SK-N-SH (cell line): Measurements from ENCODE around the gene CYLD. TPM values are rescaled to one million over a fixed set of nuclear protein-coding genes. Genes with fewer than 3 reads are reported as not detected.

Source experiments
- CTCF ChIA-PET: fragments of 300-600, 350-600 bp; formaldehyde crosslinking; extraction: SDS; loops from one replicate; lab custom pipeline; 2021; lab: Yijun Ruan, JAX
- POLR2A ChIA-PET: fragments of 350-600 bp; sonication (Branson Sonifier 250); formaldehyde crosslinking; extraction: SDS; loops from one replicate; lab custom pipeline; 2020; ENCODE audit warnings: antibody characterized with exemption, inconsistent platforms; lab: Yijun Ruan, JAX
- DNase-seq: peaks from one replicate; pipeline ENCODE4 v3.0.0; 2012
- H2AFZ ChIP-seq: fragments of 200-600 bp; sonication (generic); 2 replicates; pipeline ENCODE4 v1.8.1; 2016; ENCODE audit warnings: antibody characterized with exemption, mild to moderate bottlenecking, low read depth
- H3F3A ChIP-seq: fragments of 200-600 bp; sonication (generic); replicated peaks from 2 replicates; pipeline ENCODE3; 2016; ENCODE audit warnings: antibody characterized with exemption, mild to moderate bottlenecking; ENCODE audit not compliant: insufficient read depth
- H3K27ac ChIP-seq, 2 experiments: fragments of 200-500 bp in 1 of 2; fragments of 200-600 bp in 1 of 2; sonication (Bioruptor generic) in 1 of 2; sonication (generic), shearing (Covaris generic) in 1 of 2; 2 replicates each; pipeline versions ENCODE4 v1.5.1 to v1.6.1; 2014 to 2016; ENCODE audit warnings: low read depth in 2 of 2, inconsistent platforms in 1 of 2, low read length in 1 of 2, mild to moderate bottlenecking in 1 of 2, mixed read lengths in 1 of 2
- H3K27me3 ChIP-seq: fragments of 200-600 bp; sonication (generic), shearing (Covaris generic); 2 replicates; pipeline ENCODE4 v1.6.1; 2016; ENCODE audit warnings: mixed run types; ENCODE audit not compliant: insufficient read depth
- H3K36me3 ChIP-seq, 2 experiments: fragments of 200-500 bp in 1 of 2; fragments of 200-600 bp in 1 of 2; sonication (Bioruptor generic) in 1 of 2; sonication (generic) in 1 of 2; replicated peaks in 1 of 2; 2 replicates each; pipeline versions ENCODE3 to v1.5.1; 2014 to 2016; ENCODE audit warnings: low read length in 1 of 2, mild to moderate bottlenecking in 1 of 2; ENCODE audit not compliant: insufficient read depth in 2 of 2, control insufficient read depth in 1 of 2
- H3K4me1 ChIP-seq, 2 experiments: fragments of 200-500 bp in 1 of 2; fragments of 200-600 bp in 1 of 2; sonication (Bioruptor generic) in 1 of 2; sonication (generic), shearing (Covaris generic) in 1 of 2; 2 replicates each; pipeline versions ENCODE4 v1.5.1 to v1.6.1; 2014 to 2016; ENCODE audit warnings: low read depth in 1 of 2, low read length in 1 of 2, mixed run types in 1 of 2; ENCODE audit not compliant: insufficient read depth in 2 of 2, control insufficient read depth in 1 of 2
- H3K4me2 ChIP-seq: fragments of 200-600 bp; sonication (generic), shearing (Covaris generic); 2 replicates; pipeline ENCODE4 v1.6.1; 2017; ENCODE audit warnings: mixed run types
- H3K4me3 ChIP-seq, 2 experiments: fragments of 200-500 bp in 1 of 2; fragments of 200-600 bp in 1 of 2; sonication (Bioruptor generic) in 1 of 2; sonication (generic), shearing (Covaris generic) in 1 of 2; 2 replicates each; pipeline versions ENCODE4 v1.5.1 to v1.8.1; 2014 to 2016; ENCODE audit warnings: low read depth in 2 of 2, inconsistent platforms in 1 of 2, low read length in 1 of 2, mild to moderate bottlenecking in 1 of 2, mixed read lengths in 1 of 2, moderate library complexity in 1 of 2
- H3K79me2 ChIP-seq: fragments of 200-600 bp; sonication (generic); 2 replicates; pipeline ENCODE4 v1.8.1; 2017; ENCODE audit warnings: mild to moderate bottlenecking; ENCODE audit not compliant: insufficient read depth
- H3K9ac ChIP-seq: fragments of 200-600 bp; sonication (generic); 2 replicates; pipeline ENCODE4 v1.6.1; 2017; ENCODE audit warnings: mixed run types
- H3K9me2 ChIP-seq: fragments of 200-600 bp; sonication (generic); 2 replicates; pipeline ENCODE4 v1.6.1; 2017; ENCODE audit warnings: mixed run types
- H3K9me3 ChIP-seq: fragments of 200-600 bp; sonication (generic); 2 replicates; pipeline ENCODE4 v1.6.1; 2017; ENCODE audit warnings: mixed run types, mild to moderate bottlenecking, moderate library complexity
- H4K20me1 ChIP-seq: fragments of 200-600 bp; sonication (generic); 2 replicates; pipeline ENCODE4 v1.6.1; 2017; ENCODE audit warnings: mild to moderate bottlenecking, mixed run types; ENCODE audit not compliant: insufficient read depth
- CHD2 ChIP-seq: fragments of 150-350 bp; IDR thresholded peaks from 2 replicates; pipeline ENCODE4 v1.6.1; 2018; ENCODE audit warnings: low read length; ENCODE audit not compliant: partially characterized antibody
- ELF1 ChIP-seq: IDR thresholded peaks from 2 replicates; pipeline ENCODE4 v1.4.0; 2012
- EP300 ChIP-seq, 2 experiments: IDR thresholded peaks; 2 replicates each; pipeline versions ENCODE4 v1.4.0 to v1.6.1; 2012; ENCODE audit warnings: borderline replicate concordance in 1 of 2, low read depth in 1 of 2, low read length in 1 of 2
- EZH2phosphoT487 ChIP-seq: fragments of 200-600 bp; sonication (generic); IDR thresholded peaks from 2 replicates; pipeline ENCODE4 v1.6.1; 2017; ENCODE audit warnings: low read depth, mixed run types, mild to moderate bottlenecking, antibody characterized with exemption, moderate library complexity, borderline replicate concordance
- FOSL2 ChIP-seq: IDR thresholded peaks from 2 replicates; pipeline ENCODE4 v1.4.0; 2012; ENCODE audit warnings: low read depth, mild to moderate bottlenecking, moderate library complexity, borderline replicate concordance
- FOXJ3 ChIP-seq: sonication (generic); formaldehyde crosslinking; IDR thresholded peaks from 2 replicates; pipeline ENCODE4 v1.5.1; 2020; ENCODE audit warnings: mild to moderate bottlenecking, missing genetic modification reagents
- GATA2 ChIP-seq: sonication (generic); formaldehyde crosslinking; IDR thresholded peaks from 2 replicates; pipeline ENCODE4 v1.5.0; 2020; ENCODE audit warnings: mild to moderate bottlenecking, missing genetic modification reagents
- JUND ChIP-seq: IDR thresholded peaks from 2 replicates; pipeline ENCODE4 v1.4.0; 2012
- NFIC ChIP-seq: IDR thresholded peaks from 2 replicates; pipeline ENCODE4 v1.4.0; 2012; ENCODE audit warnings: borderline replicate concordance
- RAD21 ChIP-seq: IDR thresholded peaks from 2 replicates; pipeline ENCODE4 v1.6.1; 2012; ENCODE audit warnings: mild to moderate bottlenecking, low read length
- RFX5 ChIP-seq: IDR thresholded peaks from 2 replicates; pipeline ENCODE4 v1.6.1; 2012; ENCODE audit warnings: mild to moderate bottlenecking, improper control_type of control experiment, low read length
- TAF1 ChIP-seq: IDR thresholded peaks from 2 replicates; pipeline ENCODE4 v1.6.1; 2012; ENCODE audit warnings: low read depth, mild to moderate bottlenecking, low read length, moderate library complexity, borderline replicate concordance
- TEAD4 ChIP-seq: IDR thresholded peaks from 2 replicates; pipeline ENCODE4 v1.4.0; 2012; ENCODE audit warnings: mild to moderate bottlenecking, borderline replicate concordance; ENCODE audit not compliant: insufficient read depth
- YY1 ChIP-seq: IDR thresholded peaks from 2 replicates; pipeline ENCODE4 v1.4.0; 2012; ENCODE audit warnings: low read depth, mild to moderate bottlenecking
- WGBS: methylation state at CpG from one replicate; pipeline ENCODE4 v1.1.6; 2017; ENCODE audit warnings: low lambda C conversion rate; 5-methylcytosine and 5-hydroxymethylcytosine counted together
- polyA plus RNA-seq, 3 experiments: library from polyadenylated mRNA; depleted of rRNA; stranded (reverse); fragments of >200 nt; gene quantifications; 2 replicates each; pipeline ENCODE4 v1.2.3, GENCODE V29; 2012
- TF ChIP-seq, protein P1 (sequence below): IDR thresholded peaks from 2 replicates; pipeline ENCODE4 v1.4.0; 2012; ENCODE audit warnings: low read depth
- TF ChIP-seq, protein P2 (sequence below): IDR thresholded peaks from 2 replicates; pipeline ENCODE4; 2012
- TF ChIP-seq, protein P3 (sequence below): IDR thresholded peaks from 2 replicates; pipeline ENCODE4 v1.4.0; 2012; ENCODE audit warnings: low read depth, borderline replicate concordance
- TF ChIP-seq, protein P4 (sequence below): fragments of 150-350 bp; IDR thresholded peaks from 2 replicates; pipeline ENCODE4 v1.6.1; 2017; ENCODE audit warnings: antibody characterized with exemption, low read length, low read depth, borderline replicate concordance
- TF ChIP-seq, protein P5 (sequence below): fragments of 150-350 bp; IDR thresholded peaks from 2 replicates; pipeline ENCODE4 v1.6.1; 2016; ENCODE audit warnings: mild to moderate bottlenecking, low read depth, low read length

The CYLD gene
- polyA plus RNA-seq, 1 of the 3 experiments (the other 2 are of a cell fraction): 6.5 TPM

DNA sequence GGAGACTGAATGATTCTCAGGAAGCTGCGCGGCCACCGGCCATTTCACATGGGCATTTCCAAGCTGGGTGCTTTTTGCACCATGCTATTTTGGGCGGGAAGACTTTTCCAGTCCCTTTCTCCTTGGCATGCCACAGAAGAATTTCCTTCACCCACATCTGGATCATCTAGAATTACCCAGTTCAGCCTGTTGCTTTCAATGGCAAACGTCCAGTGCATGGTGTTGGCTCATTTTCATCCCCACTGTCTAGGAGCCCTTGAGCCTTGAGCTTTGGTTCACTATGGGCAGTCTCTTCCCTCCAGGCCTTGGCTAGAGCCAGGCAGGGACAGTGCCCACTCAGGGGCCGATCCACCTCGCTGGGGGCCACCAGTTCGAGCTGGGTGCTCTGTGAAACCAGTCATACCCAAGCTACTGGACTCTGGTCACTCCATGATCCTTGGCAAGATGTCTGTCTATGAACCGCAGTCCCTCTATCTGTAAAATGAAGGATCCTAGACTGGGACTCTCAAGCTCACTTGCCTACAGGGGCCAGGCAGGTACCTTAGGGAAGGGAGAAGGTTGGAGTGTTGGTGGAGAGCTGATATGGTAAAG lies 71.1 kb downstream of the CYLD start:
- Histone ChIP-seq H3K36me3 (no peaks in the 10 kb centered on the region), H3K9me2 (no peaks in the 10 kb centered on the region), H3K9me3 (no peaks in the 10 kb centered on the region), H3F3A (no peaks in the 10 kb centered on the region), H3K9ac (no peak overlapping the region), H3K27me3 (no peaks in the 10 kb centered on the region; the same call in 1 of the 2 replicates), H4K20me1 (no peaks in the 10 kb centered on the region), H3K4me3 (no peak overlapping the region), H3K4me2 (no peak overlapping the region), H3K27ac (no peak overlapping the region), H3K4me1 (no peaks in the 10 kb centered on the region), H3K79me2 (no peaks in the 10 kb centered on the region), H2AFZ (no peak overlapping the region)
- WGBS: 44% methylated on average over 9 of the region's 9 CpGs
- no peak for DNase-seq
- no peak for TF ChIP-seq FOXJ3 (CRISPR knock-in tag)
- TF ChIP-seq EP300 (IDR thresholded peaks at IDR 0.05; ENCODE audit: borderline replicate concordance in 1 of 2, low read depth in 1 of 2, low read length in 1 of 2): no peak
- TF ChIP-seq ELF1: no peak
- TF ChIP-seq, protein P1, sequence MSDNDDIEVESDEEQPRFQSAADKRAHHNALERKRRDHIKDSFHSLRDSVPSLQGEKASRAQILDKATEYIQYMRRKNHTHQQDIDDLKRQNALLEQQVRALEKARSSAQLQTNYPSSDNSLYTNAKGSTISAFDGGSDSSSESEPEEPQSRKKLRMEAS: no peak
- TF ChIP-seq JUND: no peak
- no peak for TF ChIP-seq TEAD4
- TF ChIP-seq, protein P2, sequence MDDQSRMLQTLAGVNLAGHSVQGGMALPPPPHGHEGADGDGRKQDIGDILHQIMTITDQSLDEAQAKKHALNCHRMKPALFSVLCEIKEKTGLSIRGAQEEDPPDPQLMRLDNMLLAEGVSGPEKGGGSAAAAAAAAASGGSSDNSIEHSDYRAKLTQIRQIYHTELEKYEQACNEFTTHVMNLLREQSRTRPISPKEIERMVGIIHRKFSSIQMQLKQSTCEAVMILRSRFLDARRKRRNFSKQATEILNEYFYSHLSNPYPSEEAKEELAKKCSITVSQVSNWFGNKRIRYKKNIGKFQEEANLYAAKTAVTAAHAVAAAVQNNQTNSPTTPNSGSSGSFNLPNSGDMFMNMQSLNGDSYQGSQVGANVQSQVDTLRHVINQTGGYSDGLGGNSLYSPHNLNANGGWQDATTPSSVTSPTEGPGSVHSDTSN: no peak
- no peak for TF ChIP-seq TAF1
- no peak for TF ChIP-seq EZH2phosphoT487
- no peak for TF ChIP-seq RFX5
- TF ChIP-seq RAD21: no peak
- no peak for TF ChIP-seq NFIC
- TF ChIP-seq FOSL2: no peak
- TF ChIP-seq, protein P3, sequence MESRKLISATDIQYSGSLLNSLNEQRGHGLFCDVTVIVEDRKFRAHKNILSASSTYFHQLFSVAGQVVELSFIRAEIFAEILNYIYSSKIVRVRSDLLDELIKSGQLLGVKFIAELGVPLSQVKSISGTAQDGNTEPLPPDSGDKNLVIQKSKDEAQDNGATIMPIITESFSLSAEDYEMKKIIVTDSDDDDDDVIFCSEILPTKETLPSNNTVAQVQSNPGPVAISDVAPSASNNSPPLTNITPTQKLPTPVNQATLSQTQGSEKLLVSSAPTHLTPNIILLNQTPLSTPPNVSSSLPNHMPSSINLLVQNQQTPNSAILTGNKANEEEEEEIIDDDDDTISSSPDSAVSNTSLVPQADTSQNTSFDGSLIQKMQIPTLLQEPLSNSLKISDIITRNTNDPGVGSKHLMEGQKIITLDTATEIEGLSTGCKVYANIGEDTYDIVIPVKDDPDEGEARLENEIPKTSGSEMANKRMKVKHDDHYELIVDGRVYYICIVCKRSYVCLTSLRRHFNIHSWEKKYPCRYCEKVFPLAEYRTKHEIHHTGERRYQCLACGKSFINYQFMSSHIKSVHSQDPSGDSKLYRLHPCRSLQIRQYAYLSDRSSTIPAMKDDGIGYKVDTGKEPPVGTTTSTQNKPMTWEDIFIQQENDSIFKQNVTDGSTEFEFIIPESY: no peak
- TF ChIP-seq, protein P4, sequence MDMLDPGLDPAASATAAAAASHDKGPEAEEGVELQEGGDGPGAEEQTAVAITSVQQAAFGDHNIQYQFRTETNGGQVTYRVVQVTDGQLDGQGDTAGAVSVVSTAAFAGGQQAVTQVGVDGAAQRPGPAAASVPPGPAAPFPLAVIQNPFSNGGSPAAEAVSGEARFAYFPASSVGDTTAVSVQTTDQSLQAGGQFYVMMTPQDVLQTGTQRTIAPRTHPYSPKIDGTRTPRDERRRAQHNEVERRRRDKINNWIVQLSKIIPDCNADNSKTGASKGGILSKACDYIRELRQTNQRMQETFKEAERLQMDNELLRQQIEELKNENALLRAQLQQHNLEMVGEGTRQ: no peak
- no peak for TF ChIP-seq CHD2
- no peak for TF ChIP-seq YY1
- TF ChIP-seq, protein P5, sequence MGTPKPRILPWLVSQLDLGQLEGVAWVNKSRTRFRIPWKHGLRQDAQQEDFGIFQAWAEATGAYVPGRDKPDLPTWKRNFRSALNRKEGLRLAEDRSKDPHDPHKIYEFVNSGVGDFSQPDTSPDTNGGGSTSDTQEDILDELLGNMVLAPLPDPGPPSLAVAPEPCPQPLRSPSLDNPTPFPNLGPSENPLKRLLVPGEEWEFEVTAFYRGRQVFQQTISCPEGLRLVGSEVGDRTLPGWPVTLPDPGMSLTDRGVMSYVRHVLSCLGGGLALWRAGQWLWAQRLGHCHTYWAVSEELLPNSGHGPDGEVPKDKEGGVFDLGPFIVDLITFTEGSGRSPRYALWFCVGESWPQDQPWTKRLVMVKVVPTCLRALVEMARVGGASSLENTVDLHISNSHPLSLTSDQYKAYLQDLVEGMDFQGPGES: no peak
- no peak for TF ChIP-seq GATA2 (CRISPR knock-in tag)
- CTCF ChIA-PET: interaction anchor here (0.6 to 6.4 kb wide), 4 partner anchors 7 to 148 kb away, joined by 3 to 51 read pairs (median 4); no protein-coding TSS in a partner anchor
- POLR2A ChIA-PET: no interaction called here
